Activated CD8-positive, alpha-beta memory T cell treated with anti-CD3 and anti-CD28 coated beads, Interleukin-2, amount 10 ng/mL, durations not matched to agents 7 days and 5 days (primary cell): ENCODE measurements around the gene DUSP23. TPM values are rescaled to one million over a fixed set of nuclear protein-coding genes. Genes with fewer than 3 reads are reported as not detected.

Experiments
- ATAC-seq: fragments of 150-1000 bp; cut with Tn5 transposase; one replicate; pipeline ENCODE4 v1.10.0; 2021; ENCODE audit warnings: moderate library complexity
- CTCF ChIA-PET: fragments of 350-600 bp; sonication (Branson Sonifier 250); formaldehyde crosslinking; loops from one replicate; lab custom pipeline; 2021; ENCODE audit warnings: antibody characterized with exemption; lab: Charles Lee
- DNase-seq: peaks from one replicate; pipeline ENCODE4 v3.0.0-alpha.2; 2020
- H3K27ac Mint-ChIP-seq: one replicate; pipeline ENCODE4 v1.8.0; 2021; ENCODE audit warnings: mild to moderate bottlenecking, mixed read lengths
- H3K27me3 Mint-ChIP-seq: one replicate; pipeline ENCODE4 v1.8.0; 2021; ENCODE audit warnings: mixed read lengths
- H3K36me3 Mint-ChIP-seq: one replicate; pipeline ENCODE4 v1.8.0; 2021; ENCODE audit warnings: mild to moderate bottlenecking, mixed read lengths
- H3K4me1 Mint-ChIP-seq: one replicate; pipeline ENCODE4 v1.8.0; 2021; ENCODE audit warnings: mixed read lengths
- H3K4me3 Mint-ChIP-seq: one replicate; pipeline ENCODE4 v1.8.0; 2021; ENCODE audit warnings: mild to moderate bottlenecking, moderate library complexity, mixed read lengths
- H3K9me3 Mint-ChIP-seq: one replicate; pipeline ENCODE4 v1.8.0; 2022; ENCODE audit warnings: low read depth, mixed read lengths
- total RNA-seq, 2 experiments: library from RNA; stranded (reverse); gene quantifications; one replicate each; pipeline ENCODE4 v1.2.3, GENCODE V29; 2021

The DUSP23 gene
- total RNA-seq, 2 experiments from 2014 or later: 23.0 to 26.5 TPM

DNA sequence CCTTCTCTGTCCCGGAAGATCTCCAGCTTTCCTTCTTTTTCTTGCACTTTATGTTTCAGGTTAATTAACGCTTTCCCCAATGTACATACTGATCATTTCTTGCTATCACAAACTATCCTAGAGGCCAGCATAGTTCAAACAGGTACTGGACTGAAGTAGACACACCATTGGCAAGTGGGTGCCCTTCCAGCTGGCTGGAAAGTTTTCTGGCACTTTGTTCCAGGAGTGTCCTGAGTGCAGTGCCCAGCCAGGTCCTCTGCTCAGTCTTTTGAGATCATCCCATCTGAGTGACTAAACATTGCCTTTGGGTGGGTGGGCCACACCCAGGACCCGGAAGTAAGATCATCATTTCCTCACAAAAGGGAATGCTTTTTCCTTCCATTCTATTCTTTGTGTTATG is 15.0 kb upstream of the DUSP23 start:
- peaks cover 15% of the 10 kb centered on the region for H3K27me3 Mint-ChIP-seq
- H3K36me3 Mint-ChIP-seq: no peaks in the 10 kb centered on the region
- ATAC-seq (no peak), DNase-seq (no peak)
- no peak overlapping the region for H3K27ac Mint-ChIP-seq
- no peaks in the 10 kb centered on the region for H3K4me1 Mint-ChIP-seq
- peaks cover 2% of the 10 kb centered on the region for H3K9me3 Mint-ChIP-seq
- H3K4me3 Mint-ChIP-seq: no peak overlapping the region
- CTCF ChIA-PET: no interaction called here

DNA sequence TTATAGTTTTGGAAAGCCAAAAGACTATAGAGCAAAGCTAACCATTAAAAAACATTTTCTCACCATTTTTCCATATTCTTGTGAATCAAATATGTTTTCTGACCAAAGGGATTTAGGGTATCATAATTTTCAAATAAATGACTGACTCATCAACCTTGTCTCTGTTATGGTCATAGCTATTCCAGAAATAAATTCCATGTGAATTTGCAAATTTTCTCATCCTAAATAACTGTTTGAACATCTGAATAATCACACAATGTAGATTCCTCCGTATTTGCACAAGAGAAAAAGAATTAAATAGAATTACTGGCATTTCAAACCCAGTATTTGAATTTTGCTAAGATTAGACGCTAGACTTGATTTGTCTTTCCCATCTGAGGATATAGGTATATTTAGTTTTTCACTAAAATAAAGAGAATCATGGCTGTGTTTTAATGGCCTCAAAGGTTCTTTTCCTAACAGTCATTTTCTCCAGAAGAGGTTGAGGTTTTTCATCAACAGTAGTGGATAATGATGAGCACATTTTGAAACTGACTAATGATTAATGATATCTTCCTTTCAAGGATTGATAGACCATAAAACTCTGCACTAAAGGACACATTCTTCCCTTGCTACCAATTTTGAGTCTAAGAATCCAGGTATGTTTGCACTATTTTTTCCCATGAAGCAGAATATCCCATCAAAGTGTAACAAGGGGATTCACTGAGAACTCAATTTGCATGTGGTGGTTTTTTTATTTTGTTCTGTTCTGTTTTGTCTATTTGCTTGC is 9.5 kb upstream of the DUSP23 start:
- Mint-ChIP-seq H3K27ac (no peak overlapping the region), H3K4me1 (no peaks in the 10 kb centered on the region), H3K36me3 (no peaks in the 10 kb centered on the region), H3K27me3 (peaks cover 10% of the 10 kb centered on the region), H3K9me3 (no peaks in the 10 kb centered on the region), H3K4me3 (no peak overlapping the region)
- ATAC-seq (no peak), DNase-seq (no peak)
- CTCF ChIA-PET: no interaction called here

DNA sequence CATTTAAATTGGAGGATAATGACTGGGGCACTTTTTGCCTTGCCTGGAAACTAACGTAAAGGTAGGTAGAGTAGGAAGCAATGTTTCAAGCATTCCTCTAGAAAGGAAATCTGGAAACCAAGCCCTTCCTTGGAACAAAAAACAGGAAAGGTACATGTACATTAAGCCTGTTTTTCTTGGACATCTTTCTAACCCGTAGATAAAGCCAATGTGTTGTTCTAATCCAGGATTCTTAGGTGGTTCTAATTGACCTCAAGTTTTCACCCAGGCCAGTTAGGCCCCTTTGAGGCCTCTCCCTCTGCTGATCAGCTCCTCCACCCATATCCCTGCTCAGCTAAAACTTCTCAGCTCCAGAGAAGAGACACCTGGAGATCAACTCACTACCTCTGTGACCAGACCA is 6.3 kb upstream of the DUSP23 start:
- Mint-ChIP-seq H3K9me3 (no peaks in the 10 kb centered on the region), H3K27ac (no peak overlapping the region), H3K4me1 (no peaks in the 10 kb centered on the region), H3K27me3 (peaks cover 14% of the 10 kb centered on the region), H3K36me3 (no peaks in the 10 kb centered on the region), H3K4me3 (no peak overlapping the region)
- CTCF ChIA-PET: interaction anchor here (0.9 to 1.0 kb wide), 2 partner anchors 116 to 117 kb away, joined by 3 read pairs; no protein-coding TSS in a partner anchor
- ATAC-seq (no peak), DNase-seq (no peak)

- Mint-ChIP-seq H3K27ac (no peak overlapping the region), H3K4me1 (peaks cover 6% of the 10 kb centered on the region), H3K9me3 (no peaks in the 10 kb centered on the region), H3K36me3 (no peaks in the 10 kb centered on the region), H3K27me3 (peaks cover 14% of the 10 kb centered on the region), H3K4me3 (no peak overlapping the region)
- CTCF ChIA-PET: interaction anchor here (1.3 to 1.7 kb wide), 2 partner anchors 27 to 231 kb away, joined by 3 to 4 read pairs; no protein-coding TSS in a partner anchor
- no peak for DNase-seq
- no peak for ATAC-seq
Observed at GRCh38 chr1:159775716-159776115, 5.0 kb upstream of the DUSP23 start.

DNA sequence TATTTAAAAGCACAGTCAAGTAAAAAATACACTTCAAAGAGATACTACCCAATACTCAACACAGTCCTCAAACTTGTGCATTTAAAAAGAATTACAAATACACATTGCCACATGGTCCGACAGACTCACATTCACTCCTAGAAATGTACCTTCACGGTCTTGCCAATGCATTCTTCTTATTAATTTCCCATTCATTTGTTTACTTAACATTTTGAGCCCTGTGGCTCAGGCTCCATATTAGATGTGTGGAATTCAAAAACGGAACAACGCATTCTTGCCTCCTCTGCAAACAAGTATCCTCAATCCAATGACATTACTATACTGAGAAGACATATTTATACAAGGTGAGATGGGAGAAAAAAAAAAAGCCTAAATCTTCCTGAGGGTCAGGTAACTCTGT is 2.5 kb upstream of the DUSP23 start:
- no peaks in the 10 kb centered on the region for H3K9me3 Mint-ChIP-seq
- CTCF ChIA-PET: interaction anchor here (1.3 to 2.4 kb wide), 4 partner anchors 114 to 228 kb away, joined by 3 to 11 read pairs (median 7); partner anchors contain the start of gene IGSF9
- H3K27ac Mint-ChIP-seq: no peak overlapping the region
- peaks cover 5% of the 10 kb centered on the region for H3K27me3 Mint-ChIP-seq
- H3K36me3 Mint-ChIP-seq: no peaks in the 10 kb centered on the region
- DNase-seq (no peak), ATAC-seq (no peak)
- no peak overlapping the region for H3K4me3 Mint-ChIP-seq
- H3K4me1 Mint-ChIP-seq: peaks cover 13% of the 10 kb centered on the region

- Mint-ChIP-seq H3K9me3 (no peaks in the 10 kb centered on the region), H3K36me3 (no peaks in the 10 kb centered on the region), H3K27ac (no peak overlapping the region), H3K4me3 (peak overlapping the region; percentile 37), H3K4me1 (peaks cover 17% of the 10 kb centered on the region), H3K27me3 (peaks cover 3% of the 10 kb centered on the region)
- CTCF ChIA-PET: no interaction called here
- DNase-seq: no peak
- no peak for ATAC-seq
Observed at GRCh38 chr1:159779403-159779851, 1.3 kb upstream of the DUSP23 start.

DNA sequence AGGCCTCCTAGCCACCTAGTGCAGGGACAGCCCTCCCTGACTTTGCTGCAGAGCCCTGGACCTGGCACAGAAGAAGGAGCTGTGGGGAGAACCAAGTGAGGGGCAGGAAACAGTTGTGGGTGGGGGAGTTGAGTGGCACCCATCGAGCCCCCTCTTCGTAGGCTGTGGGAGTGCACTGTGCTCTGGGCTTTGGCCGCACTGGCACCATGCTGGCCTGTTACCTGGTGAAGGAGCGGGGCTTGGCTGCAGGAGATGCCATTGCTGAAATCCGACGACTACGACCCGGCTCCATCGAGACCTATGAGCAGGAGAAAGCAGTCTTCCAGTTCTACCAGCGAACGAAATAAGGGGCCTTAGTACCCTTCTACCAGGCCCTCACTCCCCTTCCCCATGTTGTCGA is 1.2 kb downstream of the DUSP23 start:
- Mint-ChIP-seq H3K27me3 (peaks cover 3% of the 10 kb centered on the region), H3K36me3 (no peaks in the 10 kb centered on the region), H3K9me3 (no peaks in the 10 kb centered on the region), H3K4me1 (peaks cover 20% of the 10 kb centered on the region), H3K27ac (no peak overlapping the region), H3K4me3 (peak overlapping the region; percentile 72)
- CTCF ChIA-PET: interaction anchor here (0.7 to 4.0 kb wide), 6 partner anchors 8 to 140 kb away, joined by 3 to 68 read pairs (median 10); no protein-coding TSS in a partner anchor
- ATAC-seq: no peak
- DNase-seq: no peak

DNA sequence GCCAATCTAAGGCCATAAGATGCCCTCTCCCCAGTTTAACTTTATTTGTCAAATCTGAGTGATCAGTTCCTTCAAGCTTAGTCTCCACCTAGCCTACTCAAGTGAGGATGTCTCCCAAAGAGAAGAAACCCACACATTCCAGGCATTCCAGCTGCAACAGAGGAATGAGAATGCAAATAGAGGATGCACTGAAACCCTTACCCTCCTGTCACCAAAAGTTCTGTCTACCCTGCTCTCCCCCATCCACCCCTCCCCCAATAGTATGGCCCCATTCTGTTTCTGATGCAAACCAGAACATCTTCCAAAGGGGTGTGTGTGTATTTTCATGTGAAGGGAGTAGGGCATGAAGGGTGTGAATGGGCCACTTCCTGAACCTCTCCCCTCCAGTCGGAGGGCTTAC is 3.0 kb downstream of the DUSP23 start:
- CTCF ChIA-PET: interaction anchor here (4.0 kb wide), 2 partner anchors 15 to 105 kb away, joined by 44 to 68 read pairs; no protein-coding TSS in a partner anchor

GRCh38 chr1:159786465-159786864 is 5.7 kb downstream of the DUSP23 start:
- no peak for DNase-seq
- Mint-ChIP-seq H3K4me1 (peaks cover 11% of the 10 kb centered on the region), H3K27ac (no peak overlapping the region), H3K36me3 (no peaks in the 10 kb centered on the region), H3K4me3 (no peak overlapping the region), H3K27me3 (peaks cover 6% of the 10 kb centered on the region), H3K9me3 (no peaks in the 10 kb centered on the region)
- CTCF ChIA-PET: interaction anchor here (1.4 to 5.3 kb wide), 2 partner anchors 14 to 110 kb away, joined by 4 to 45 read pairs; partner anchors contain the start of gene FCRL6
- no peak for ATAC-seq

More for the DNA sequence above, 3.0 kb downstream of the DUSP23 start:
- Mint-ChIP-seq H3K27me3 (peaks cover 2% of the 10 kb centered on the region), H3K9me3 (no peaks in the 10 kb centered on the region), H3K4me3 (no peak overlapping the region), H3K4me1 (peaks cover 20% of the 10 kb centered on the region), H3K27ac (no peak overlapping the region), H3K36me3 (no peaks in the 10 kb centered on the region)
- DNase-seq (no peak), ATAC-seq (no peak)

- H3K4me1 Mint-ChIP-seq: peaks cover 7% of the 10 kb centered on the region
- ATAC-seq: no peak
- no peak overlapping the region for H3K27ac Mint-ChIP-seq
- H3K27me3 Mint-ChIP-seq: peaks cover 11% of the 10 kb centered on the region
- H3K4me3 Mint-ChIP-seq: no peak overlapping the region
- no peaks in the 10 kb centered on the region for H3K36me3 Mint-ChIP-seq
- no peak for DNase-seq
- CTCF ChIA-PET: interaction anchor here (0.7 to 5.3 kb wide), 3 partner anchors 13 to 110 kb away, joined by 3 to 45 read pairs (median 4); partner anchors contain the start of gene FCRL6
- no peaks in the 10 kb centered on the region for H3K9me3 Mint-ChIP-seq
Observed at GRCh38 chr1:159786966-159787365, 6.2 kb downstream of the DUSP23 start.

DNA sequence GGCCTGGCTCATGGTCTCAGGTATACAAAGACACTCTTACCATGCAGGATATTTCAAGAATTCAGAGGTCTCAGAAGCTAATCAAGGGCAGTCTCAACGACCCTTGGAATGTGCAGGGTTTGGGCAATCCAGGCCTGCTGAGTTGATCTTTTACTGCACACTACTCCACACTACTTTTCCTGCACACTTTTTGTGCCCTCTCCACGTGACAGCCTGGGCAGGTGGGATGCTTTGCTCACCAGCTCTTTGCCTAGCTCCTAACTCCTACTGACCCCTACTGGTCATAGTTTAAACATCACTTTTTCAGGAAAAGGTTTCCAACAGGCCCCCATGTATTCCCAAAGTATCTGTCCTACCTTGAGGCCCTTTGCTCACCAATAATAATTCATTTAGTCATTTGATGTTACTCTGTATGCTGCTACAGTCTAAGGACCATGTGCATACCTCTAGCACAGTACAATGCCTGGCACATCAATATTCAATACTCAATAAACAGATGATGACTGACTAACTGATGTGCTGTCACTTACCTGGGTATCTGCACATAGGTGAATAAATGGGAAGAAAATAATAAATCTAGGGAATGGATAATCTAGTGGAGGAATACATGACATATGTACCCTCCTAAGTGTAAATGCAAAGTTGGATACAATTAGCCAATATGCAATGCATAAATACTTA is 9.6 kb downstream of the DUSP23 start:
- no peak overlapping the region for H3K27ac Mint-ChIP-seq
- no peaks in the 10 kb centered on the region for H3K9me3 Mint-ChIP-seq
- DNase-seq (no peak), ATAC-seq (no peak)
- peaks cover 21% of the 10 kb centered on the region for H3K27me3 Mint-ChIP-seq
- no peak overlapping the region for H3K4me3 Mint-ChIP-seq
- H3K4me1 Mint-ChIP-seq: no peaks in the 10 kb centered on the region
- CTCF ChIA-PET: interaction anchor here (0.6 to 5.3 kb wide), 10 partner anchors 9 to 217 kb away, joined by 3 to 45 read pairs (median 4); partner anchors contain the start of genes DUSP23 and FCRL6
- no peaks in the 10 kb centered on the region for H3K36me3 Mint-ChIP-seq

GRCh38 chr1:159791031-159791430 is 10.3 kb downstream of the DUSP23 start:
- no peaks in the 10 kb centered on the region for H3K4me1 Mint-ChIP-seq
- CTCF ChIA-PET: no interaction called here

GRCh38 chr1:159791461-159791860 is 10.7 kb downstream of the DUSP23 start:
- Mint-ChIP-seq H3K27ac (no peak overlapping the region), H3K4me1 (no peaks in the 10 kb centered on the region), H3K27me3 (peaks cover 23% of the 10 kb centered on the region), H3K9me3 (no peaks in the 10 kb centered on the region), H3K4me3 (no peak overlapping the region), H3K36me3 (no peaks in the 10 kb centered on the region)
- CTCF ChIA-PET: no interaction called here
- DNase-seq (no peak), ATAC-seq (no peak)

More at GRCh38 chr1:159791031-159791430, 10.3 kb downstream of the DUSP23 start:
- no peaks in the 10 kb centered on the region for H3K9me3 Mint-ChIP-seq
- no peak overlapping the region for H3K27ac Mint-ChIP-seq
- no peak for DNase-seq
- H3K27me3 Mint-ChIP-seq: peaks cover 21% of the 10 kb centered on the region
- no peaks in the 10 kb centered on the region for H3K36me3 Mint-ChIP-seq
- H3K4me3 Mint-ChIP-seq: no peak overlapping the region
- ATAC-seq: no peak
